Measurements from ENCODE around the gene CPXM2.
A peak's percentile ranks its signal among the peaks of the same experiment; 100 is the strongest.

Gene CPXM2

DNA sequence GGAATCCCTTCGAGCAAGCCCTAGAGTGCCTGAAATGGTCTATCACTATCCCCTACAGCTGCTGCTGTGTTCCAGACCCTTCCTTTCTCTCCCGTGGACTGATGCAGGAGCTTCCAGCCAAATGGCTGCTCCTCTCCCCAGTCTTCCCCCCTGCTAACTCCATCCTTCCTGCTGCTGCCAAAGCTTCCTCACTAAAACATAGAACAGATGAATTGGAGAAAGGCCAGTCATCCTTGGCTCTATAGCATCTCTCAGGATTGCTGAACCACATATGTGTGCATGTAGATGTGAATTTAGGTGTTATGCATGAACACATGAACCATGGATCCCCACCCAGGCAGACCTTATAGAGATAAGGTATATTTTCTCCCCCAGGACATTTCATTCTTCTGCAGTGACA, 164.8 kb downstream of the CPXM2 start:
- no peak for DNase-seq

DNA sequence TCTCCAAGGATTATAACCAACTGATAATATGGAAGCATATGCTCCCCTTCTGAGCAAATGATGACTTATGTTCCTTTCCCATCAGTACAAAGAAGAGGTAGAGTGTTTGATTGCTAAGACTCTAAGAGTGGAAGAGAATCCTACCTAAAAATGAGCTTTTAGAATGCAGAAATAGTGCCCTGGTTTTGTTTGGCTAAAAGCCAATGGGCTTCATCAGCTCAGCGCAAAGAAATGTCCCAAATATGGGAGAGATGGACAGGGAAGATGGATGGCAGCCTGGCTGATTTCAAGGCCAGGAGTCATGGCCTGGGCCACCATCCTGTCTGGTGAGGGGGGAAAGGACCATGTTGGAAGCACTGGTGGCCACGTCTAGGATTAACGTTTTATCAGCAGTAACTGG, 165.2 kb downstream of the CPXM2 start:
- no peak for DNase-seq

DNA sequence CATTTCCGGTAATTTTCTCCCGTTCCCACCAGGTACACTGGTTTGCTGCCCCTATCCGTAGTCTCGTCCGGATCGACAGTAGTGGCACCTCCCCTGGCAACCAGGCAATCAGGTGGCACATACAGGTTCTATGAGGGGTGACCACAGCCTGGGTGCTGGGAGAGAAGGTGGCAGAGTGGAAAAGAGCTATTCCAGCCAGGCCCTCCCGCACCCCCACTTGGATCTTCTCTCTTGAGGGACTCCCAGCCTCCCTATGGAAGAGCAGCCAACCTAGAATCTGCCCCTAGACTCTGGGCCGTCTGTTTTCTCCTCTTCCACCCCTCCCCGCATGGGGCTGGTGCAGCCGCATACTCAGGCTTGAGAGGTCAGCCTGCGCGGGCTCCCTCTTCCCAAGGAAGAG, 166.9 kb downstream of the CPXM2 start:
- DNase-seq, result peak; percentile 17

DNA sequence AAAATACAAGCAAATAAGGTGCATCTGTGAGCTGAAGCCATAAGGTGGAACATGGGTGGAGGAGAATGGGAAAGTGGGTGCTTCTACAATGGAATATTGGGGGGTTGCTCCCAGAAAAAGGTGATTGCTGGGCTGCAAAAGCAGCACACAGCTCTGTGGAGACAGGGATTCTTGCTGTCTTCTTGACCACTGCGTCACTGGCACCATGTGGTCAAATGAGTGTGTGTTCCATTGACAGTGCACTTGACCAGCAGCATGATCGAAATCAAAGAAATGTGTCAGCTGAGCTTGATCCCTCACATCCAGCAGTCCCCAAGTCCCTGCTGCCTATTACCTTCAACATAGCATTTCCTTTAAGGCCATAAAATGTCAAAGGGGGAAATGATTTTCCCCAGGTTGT, 169.3 kb downstream of the CPXM2 start:
- no peak for DNase-seq

DNA sequence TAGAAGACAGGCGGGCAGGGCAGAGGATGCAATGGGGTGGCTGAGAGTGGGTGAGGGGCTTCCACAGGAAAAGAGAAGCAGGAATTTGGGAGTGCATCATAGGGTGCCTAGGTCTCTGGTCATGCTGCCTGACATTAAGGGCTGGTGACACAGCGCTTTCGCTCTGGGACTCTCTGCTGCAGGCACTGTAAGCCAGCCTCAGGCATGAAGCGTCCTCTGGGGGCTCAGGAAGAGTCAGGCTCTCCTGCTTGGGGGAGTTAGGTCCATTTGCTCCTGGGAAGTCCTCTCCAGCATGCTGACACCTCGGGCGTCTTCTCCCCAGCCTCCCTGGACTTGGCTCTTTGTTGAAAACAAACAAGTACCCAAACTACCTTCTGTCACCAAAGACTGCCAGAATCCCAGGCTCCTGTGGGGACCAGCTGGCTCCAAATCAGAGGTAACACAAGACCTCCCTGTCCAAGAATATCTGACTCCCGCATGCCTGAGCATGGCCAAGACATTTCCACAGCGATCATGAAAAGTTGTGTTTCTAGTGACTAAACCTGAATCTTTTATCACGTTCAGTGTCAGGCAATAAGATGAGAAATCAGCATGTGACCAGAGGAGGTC, 170.1 kb downstream of the CPXM2 start:
- DNase-seq, result no peak

DNA sequence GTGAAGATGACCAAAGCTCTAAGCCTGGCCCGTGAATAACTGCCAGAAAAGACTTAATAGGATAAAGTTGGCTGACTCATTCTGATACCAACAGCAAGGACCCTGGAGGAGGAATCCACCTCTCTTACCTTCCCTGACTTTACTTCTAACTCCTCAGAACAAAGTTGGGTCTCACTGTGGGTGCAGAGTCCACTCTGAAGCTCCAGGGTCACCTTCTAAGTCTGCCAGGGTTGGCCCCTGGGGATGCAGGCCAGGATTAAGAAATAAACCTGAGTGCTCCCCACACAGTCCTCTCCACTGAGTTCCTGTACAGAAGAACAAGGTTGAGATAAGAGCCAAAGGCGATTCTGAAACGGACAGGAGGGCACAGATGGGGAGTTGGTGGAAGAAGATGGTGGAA, 171.1 kb downstream of the CPXM2 start:
- DNase-seq, result no peak

DNA sequence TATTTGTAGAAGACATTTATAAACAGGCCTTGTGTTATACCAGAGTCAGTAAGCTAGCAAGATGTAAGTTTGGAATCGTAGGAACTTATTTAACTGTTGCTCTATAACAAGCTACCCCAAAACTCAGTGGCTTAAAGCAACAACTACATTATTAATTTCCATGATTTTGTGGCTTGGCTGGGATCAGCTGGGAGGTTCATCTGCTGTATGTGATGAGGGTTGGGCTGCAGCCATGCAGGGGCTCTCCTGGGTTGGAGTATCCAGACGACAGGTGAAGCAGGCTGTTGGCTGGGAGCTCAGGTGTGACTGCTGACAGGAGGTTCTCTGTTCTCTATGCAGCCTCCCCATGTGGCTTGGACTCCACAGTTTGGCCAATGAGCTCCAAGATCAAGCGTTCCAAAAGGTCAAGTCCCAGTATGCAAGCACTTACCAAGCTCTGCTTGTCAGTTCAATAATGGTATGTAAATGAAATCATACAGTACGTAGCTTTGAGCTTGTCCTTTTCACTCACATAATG, 173.0 kb downstream of the CPXM2 start:
- no peak for DNase-seq

DNA sequence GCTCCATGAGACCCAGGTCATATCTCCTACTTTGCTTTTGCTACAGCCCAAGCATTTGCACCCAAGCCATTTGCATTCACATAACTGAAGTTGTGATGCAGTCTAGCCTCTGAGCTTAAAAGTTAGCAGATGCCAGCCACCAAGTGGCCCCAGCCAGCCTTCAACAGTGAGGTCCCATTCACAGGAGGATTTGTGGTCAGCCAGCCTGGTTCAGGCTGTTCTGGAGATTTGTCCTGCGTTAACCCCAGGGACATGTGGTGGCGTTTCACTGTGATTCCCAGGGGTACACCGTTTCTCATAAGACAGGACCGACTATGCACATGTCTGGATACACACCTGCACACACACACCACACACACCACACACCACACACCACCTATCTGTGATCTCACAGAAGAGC, 174.3 kb downstream of the CPXM2 start:
- DNase-seq, result no peak

DNA sequence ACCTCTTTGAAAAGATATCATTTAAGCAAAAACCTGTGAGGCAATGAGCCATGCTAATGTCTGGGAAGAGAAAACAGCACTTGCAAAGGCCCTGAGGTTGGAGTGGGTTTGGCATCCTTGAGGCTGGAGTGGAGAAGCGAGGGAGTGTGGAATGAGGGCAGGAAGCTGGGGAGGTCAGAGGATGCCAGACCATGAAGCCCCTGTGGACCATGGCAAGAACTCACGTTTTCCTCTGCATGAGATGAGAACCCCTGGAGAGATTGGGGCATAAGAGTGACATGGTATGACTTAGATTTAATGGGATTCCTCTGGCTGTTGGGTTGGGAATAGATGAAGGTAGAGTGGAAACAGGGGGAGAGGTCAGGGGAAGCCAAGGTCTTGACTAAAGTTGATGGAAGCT, 176.1 kb downstream of the CPXM2 start:
- DNase-seq, result no peak

DNA sequence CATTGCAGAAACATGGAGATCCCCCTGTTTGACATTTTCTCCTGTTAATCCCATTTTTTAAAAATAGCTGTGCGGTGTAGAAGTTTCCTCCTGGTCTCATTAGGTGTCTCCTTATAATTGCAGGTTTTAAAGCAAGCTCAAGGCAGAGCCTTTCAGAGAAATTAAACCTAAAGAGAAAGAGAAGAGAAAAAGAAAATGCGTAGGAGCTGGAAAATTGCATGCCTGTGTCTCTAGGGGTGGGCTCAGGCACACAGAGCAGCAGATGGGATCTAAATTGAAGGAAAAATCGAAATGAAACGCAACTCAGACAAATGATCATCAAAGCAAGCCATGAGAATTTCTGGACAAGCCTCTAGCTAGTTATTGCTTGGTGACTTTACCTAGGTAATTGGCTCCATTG, 185.4 kb downstream of the CPXM2 start:
- DNase-seq, result no peak

DNA sequence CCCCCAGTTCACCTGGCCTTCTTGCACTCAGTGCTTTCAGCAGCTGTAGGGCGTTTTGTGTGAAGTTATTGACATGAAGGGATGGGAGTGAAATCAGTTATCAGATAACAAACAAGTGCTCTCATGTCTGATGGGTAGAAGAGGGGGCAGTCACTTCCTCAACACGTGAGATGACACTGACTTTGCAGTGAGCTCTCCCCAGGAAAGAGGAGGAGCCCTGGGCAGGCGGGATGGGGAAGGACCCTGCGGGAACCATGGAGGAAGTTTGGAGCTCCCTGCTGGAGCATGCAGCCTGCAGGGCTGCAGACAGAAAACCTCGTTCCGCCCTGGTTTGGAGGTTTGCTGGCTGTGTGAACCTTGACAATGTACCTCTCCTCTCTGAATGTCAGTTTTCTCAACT, 186.8 kb downstream of the CPXM2 start:
- no peak for DNase-seq

DNA sequence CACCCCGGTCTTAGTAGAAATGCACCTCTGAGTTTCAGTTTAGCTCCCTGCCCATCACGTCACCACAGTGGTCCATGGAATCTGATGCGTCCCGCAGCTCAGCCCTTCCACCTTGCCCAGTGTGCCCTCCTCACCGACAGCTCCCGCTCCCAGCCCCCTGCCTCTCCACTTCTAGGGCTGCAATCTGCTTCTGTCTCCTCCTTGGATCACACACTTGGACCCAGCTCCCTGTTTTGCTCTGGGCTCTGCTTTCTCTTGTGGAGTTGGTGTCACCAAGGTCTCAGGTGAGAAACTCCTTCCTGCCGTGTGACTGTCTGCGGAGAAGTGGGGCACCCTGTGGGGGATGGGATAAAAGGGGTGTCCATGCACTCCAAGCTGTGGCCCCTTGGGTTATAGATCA, 187.5 kb downstream of the CPXM2 start:
- no peak for DNase-seq

DNA sequence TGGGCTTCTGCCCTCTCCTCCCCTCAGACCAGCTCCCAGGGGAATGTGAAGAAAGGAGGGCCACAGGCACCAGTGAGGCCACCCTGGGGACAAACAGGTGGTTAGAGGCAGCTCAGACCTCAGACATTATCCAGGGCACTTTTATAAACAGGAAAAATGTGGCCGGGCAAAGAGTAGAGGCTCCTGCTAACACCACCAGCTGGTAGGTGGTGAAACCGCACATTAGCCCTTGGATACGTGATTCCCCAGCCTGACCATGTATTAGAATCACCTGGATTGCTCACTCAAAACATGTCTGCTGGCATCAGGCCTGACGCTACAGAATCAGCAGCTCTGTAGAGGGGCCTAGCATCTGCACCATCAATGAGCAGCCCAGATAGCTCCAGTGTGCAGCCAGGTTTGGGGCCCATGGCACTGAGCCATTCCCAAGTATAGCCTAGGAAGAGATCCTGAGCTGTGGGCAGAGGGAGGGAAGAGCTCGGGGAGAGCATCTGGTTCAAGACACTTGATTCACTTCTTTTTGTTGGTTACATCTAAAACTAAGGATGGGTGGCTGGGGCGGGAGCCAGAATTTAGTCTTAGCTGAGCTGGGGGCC, 188.3 kb downstream of the CPXM2 start:
- DNase-seq, result no peak

Measured in activated CD8-positive, alpha-beta memory T cell treated with anti-CD3 and anti-CD28 coated beads for 24 hours (primary cell).